Osteoblast (primary cell): Measurements from ENCODE around the gene GOLGA8M. TPM values are rescaled to one million over a fixed set of nuclear protein-coding genes. Genes with fewer than 3 reads are reported as not detected.
"Not testable (repeated sequence)": the region's sequence is repeated elsewhere in the genome, so short reads cannot be mapped to it uniquely, and the experiment has no call there.

ENCODE experiments used
- DNase-seq: peaks from one replicate; pipeline ENCODE4 v3.0.0; 2011; ENCODE audit warnings: low spot score, mixed read lengths; ENCODE audit not compliant: insufficient read length; ENCODE audit errors: missing footprints
- H2AFZ ChIP-seq: 2 replicates; pipeline ENCODE4 v1.6.0; 2011; ENCODE audit warnings: mild to moderate bottlenecking, low read length
- H3K27ac ChIP-seq: 2 replicates; pipeline ENCODE4 v1.5.1; 2011; ENCODE audit warnings: mild to moderate bottlenecking, low read depth, low read length, moderate library complexity
- H3K27me3 ChIP-seq: 2 replicates; pipeline ENCODE4 v1.6.0; 2012; ENCODE audit warnings: mild to moderate bottlenecking, control low read depth, inconsistent platforms, low read length, moderate library complexity; ENCODE audit not compliant: insufficient read depth
- H3K36me3 ChIP-seq: 2 replicates; pipeline ENCODE4 v1.5.1; 2011; ENCODE audit warnings: mild to moderate bottlenecking, low read length, control low read depth, moderate library complexity; ENCODE audit not compliant: insufficient read depth
- H3K4me1 ChIP-seq: 2 replicates; pipeline ENCODE4 v1.5.1; 2011; ENCODE audit warnings: mild to moderate bottlenecking, low read length, control low read depth, moderate library complexity; ENCODE audit not compliant: insufficient read depth
- H3K4me2 ChIP-seq: 2 replicates; pipeline ENCODE4 v1.6.0; 2011; ENCODE audit warnings: mild to moderate bottlenecking, low read length; ENCODE audit not compliant: insufficient read depth
- H3K4me3 ChIP-seq: fragments of 200-600 bp; sonication (generic); 3 replicates; pipeline ENCODE4 v1.5.1; 2012; ENCODE audit warnings: mild to moderate bottlenecking, low read length, inconsistent platforms; ENCODE audit not compliant: insufficient read depth
- H3K79me2 ChIP-seq: 2 replicates; pipeline ENCODE4 v1.6.0; 2012; ENCODE audit warnings: mild to moderate bottlenecking, low read length, control low read depth, inconsistent platforms; ENCODE audit not compliant: insufficient read depth
- H3K9me3 ChIP-seq: 2 replicates; pipeline ENCODE4 v1.5.1; 2011; ENCODE audit warnings: low read depth, low read length, control low read depth
- H4K20me1 ChIP-seq: 2 replicates; pipeline ENCODE4 v1.6.0; 2012; ENCODE audit warnings: mild to moderate bottlenecking, low read length, control low read depth; ENCODE audit not compliant: insufficient read depth
- CTCF ChIP-seq: IDR thresholded peaks from 2 replicates; pipeline ENCODE4 v1.5.1; 2011; ENCODE audit warnings: mild to moderate bottlenecking, low read depth, low read length, moderate library complexity; ENCODE audit errors: extremely low read depth
- total RNA-seq: library from RNA; depleted of rRNA; stranded (reverse); fragments of >200 nt; gene quantifications from 2 replicates; pipeline ENCODE4 v1.2.3, GENCODE V29; 2012

Gene GOLGA8M
- total RNA-seq, 1 donor, result under 0.01 TPM

- Histone ChIP-seq H3K36me3 (no peaks in the 10 kb centered on the region), H2AFZ (no peak overlapping the region), H4K20me1 (no peaks in the 10 kb centered on the region), H3K4me2 (no peak overlapping the region), H3K4me1 (no peaks in the 10 kb centered on the region), H3K4me3 (no peak overlapping the region), H3K27me3 (no peaks in the 10 kb centered on the region), H3K9me3 (no peaks in the 10 kb centered on the region), H3K27ac (no peak overlapping the region), H3K79me2 (no peaks in the 10 kb centered on the region)
- no peak for DNase-seq
- no peak for TF ChIP-seq CTCF
These were observed 13.9 kb upstream of the GOLGA8M start for GRCh38 chr15:28726102-28726501.

DNA sequence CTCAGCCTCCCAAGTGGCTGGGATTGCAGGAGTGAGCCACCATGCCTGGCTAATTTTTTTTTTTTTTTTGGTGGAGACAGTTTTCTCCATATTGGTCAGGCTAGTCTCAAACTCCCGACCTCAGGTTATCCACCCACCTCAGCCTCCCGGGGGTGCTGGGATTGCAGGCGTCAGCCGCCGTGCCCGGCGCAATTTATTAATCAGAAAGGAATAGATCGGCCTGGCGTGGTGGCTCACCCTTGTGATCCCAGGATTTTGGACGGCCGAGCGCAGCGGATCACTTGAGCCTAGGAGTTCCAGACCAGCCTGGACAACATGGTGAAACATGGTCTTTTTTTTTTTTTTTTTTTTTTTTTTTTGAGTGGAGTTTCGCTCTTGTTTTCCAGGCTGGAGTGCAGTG lies 13.3 kb upstream of the GOLGA8M start:
- no peak overlapping the region for H3K4me3 ChIP-seq

DNA sequence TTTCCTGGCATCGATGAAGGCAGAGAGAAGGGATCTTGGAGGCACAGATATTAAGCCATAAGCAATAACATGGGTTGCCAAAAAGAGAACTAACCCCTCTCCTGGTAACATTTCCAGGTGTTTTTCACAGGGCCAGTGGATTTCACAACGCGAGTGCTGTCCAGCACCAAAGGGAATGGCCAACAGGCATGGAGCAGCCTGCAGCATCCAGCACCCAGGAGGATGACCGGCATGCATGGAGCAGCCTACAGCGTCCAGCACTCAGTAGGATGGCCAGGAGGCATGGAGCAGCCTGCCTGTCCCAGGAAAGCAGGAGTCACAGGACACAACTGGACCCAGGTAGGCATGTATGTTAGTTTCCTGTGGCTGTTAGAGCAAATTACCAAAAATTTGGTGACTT lies 11.8 kb upstream of the GOLGA8M start:
- not testable (repeated sequence) for DNase-seq, H3K9me3 ChIP-seq, H3K4me2 ChIP-seq, H3K36me3 ChIP-seq, H3K27me3 ChIP-seq, H4K20me1 ChIP-seq, H2AFZ ChIP-seq, H3K27ac ChIP-seq, H3K4me3 ChIP-seq, H3K4me1 ChIP-seq, H3K79me2 ChIP-seq

More for the DNA sequence above, 13.3 kb upstream of the GOLGA8M start:
- Histone ChIP-seq H3K79me2 (no peaks in the 10 kb centered on the region), H3K4me1 (no peaks in the 10 kb centered on the region), H3K27ac (no peak overlapping the region), H3K36me3 (no peaks in the 10 kb centered on the region), H2AFZ (no peak overlapping the region), H3K4me2 (no peak overlapping the region), H3K9me3 (no peaks in the 10 kb centered on the region), H3K27me3 (no peaks in the 10 kb centered on the region), H4K20me1 (no peaks in the 10 kb centered on the region)
- TF ChIP-seq CTCF, result no peak
- no peak for DNase-seq

GRCh38 chr15:28719626-28720025 lies 7.4 kb upstream of the GOLGA8M start:
- not testable (repeated sequence) for DNase-seq, H4K20me1 ChIP-seq, H3K4me1 ChIP-seq, H3K9me3 ChIP-seq, H3K79me2 ChIP-seq, H3K27ac ChIP-seq, H3K36me3 ChIP-seq, H3K4me2 ChIP-seq, H3K27me3 ChIP-seq, H2AFZ ChIP-seq, H3K4me3 ChIP-seq

DNA sequence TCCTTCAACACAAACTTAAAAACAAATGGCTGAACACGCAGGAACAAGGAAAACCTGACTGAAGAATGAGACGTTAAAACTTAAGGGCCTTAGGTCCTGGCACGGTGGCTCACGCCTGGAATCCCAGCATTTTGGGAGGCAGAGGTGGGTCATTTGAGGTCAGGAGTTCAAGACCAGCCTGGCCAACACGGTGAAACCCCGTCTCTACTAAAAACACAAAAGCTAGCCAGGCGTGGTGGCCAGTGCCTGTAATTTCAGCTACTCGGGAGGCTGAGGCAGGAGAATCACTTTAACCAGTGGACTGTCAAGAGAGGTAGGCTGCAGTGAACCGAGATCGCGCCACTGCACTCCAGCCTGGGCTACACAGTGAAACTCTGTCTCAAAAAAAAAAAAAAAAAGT lies 6.4 kb upstream of the GOLGA8M start:
- not testable (repeated sequence) for H3K36me3 ChIP-seq, DNase-seq, H2AFZ ChIP-seq

GRCh38 chr15:28714176-28714575 lies 2.0 kb upstream of the GOLGA8M start:
- not testable (repeated sequence) for H3K27me3 ChIP-seq

More for the DNA sequence above, 6.4 kb upstream of the GOLGA8M start:
- H3K4me1 ChIP-seq, H4K20me1 ChIP-seq, H3K4me2 ChIP-seq, H3K4me3 ChIP-seq, H3K79me2 ChIP-seq, H3K27me3 ChIP-seq, H3K27ac ChIP-seq, H3K9me3 ChIP-seq: not testable (repeated sequence)

GRCh38 chr15:28703927-28704326 lies 8.3 kb downstream of the GOLGA8M start:
- not testable (repeated sequence) for H4K20me1 ChIP-seq, H3K27ac ChIP-seq, DNase-seq, H3K4me1 ChIP-seq, H3K79me2 ChIP-seq, H3K36me3 ChIP-seq, H3K27me3 ChIP-seq, H2AFZ ChIP-seq, H3K9me3 ChIP-seq, H3K4me2 ChIP-seq, H3K4me3 ChIP-seq

More at GRCh38 chr15:28714176-28714575, 2.0 kb upstream of the GOLGA8M start:
- not testable (repeated sequence) for H2AFZ ChIP-seq, H3K4me3 ChIP-seq, H3K27ac ChIP-seq, H3K79me2 ChIP-seq, H3K4me1 ChIP-seq, H3K36me3 ChIP-seq, DNase-seq, H4K20me1 ChIP-seq, H3K4me2 ChIP-seq, H3K9me3 ChIP-seq

DNA sequence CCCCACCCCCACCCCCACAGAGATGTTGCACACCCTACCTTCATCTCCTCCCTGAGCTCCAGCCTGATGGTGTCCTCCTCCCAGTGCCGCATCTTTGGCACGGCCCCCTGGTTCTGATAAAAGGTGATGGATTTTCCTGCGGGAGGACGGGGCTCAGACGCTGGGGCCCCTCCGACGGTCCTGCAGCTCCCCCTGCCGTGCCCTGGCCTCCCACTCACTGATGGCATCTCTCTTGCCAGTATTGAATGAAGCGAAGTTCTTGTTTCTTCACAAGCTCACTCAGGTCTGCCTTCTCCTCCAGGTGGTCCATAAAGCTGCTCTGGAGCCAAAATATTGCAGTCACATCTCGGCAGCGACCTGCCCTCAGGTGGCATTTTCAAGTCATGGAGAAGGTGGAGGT lies 9.8 kb downstream of the GOLGA8M start:
- H3K4me3 ChIP-seq, DNase-seq, H3K9me3 ChIP-seq, H2AFZ ChIP-seq, H3K4me1 ChIP-seq, H4K20me1 ChIP-seq, H3K27me3 ChIP-seq, H3K79me2 ChIP-seq, H3K4me2 ChIP-seq, H3K36me3 ChIP-seq, H3K27ac ChIP-seq: not testable (repeated sequence)
